GM12878 (cell line): Measurements from ENCODE around the gene RBM26. TPM values are rescaled to one million over a fixed set of nuclear protein-coding genes. Genes with fewer than 3 reads are reported as not detected.

Experiments used
- BCLAF1 ChIP-seq: fragments of 450-650 bp; IDR thresholded peaks from 2 replicates; pipeline ENCODE4 v1.6.1; 2017; ENCODE audit warnings: antibody characterized with exemption, mild to moderate bottlenecking, moderate library complexity
- CBX3 ChIP-seq: fragments of 200-600 bp; sonication (generic); IDR thresholded peaks from 2 replicates; pipeline ENCODE4 v1.6.1; 2016; ENCODE audit warnings: low read depth, borderline replicate concordance
- CHD4 ChIP-seq: fragments of 200-600 bp; sonication (generic); IDR thresholded peaks from 2 replicates; pipeline ENCODE4 v1.6.1; 2016; ENCODE audit warnings: mild to moderate bottlenecking
- E2F8 ChIP-seq: fragments of 450-650 bp; IDR thresholded peaks from 2 replicates; pipeline ENCODE4 v1.6.1; 2018; ENCODE audit warnings: mild to moderate bottlenecking, low read depth, moderate library complexity; ENCODE audit not compliant: partially characterized antibody
- ELK1 ChIP-seq: IDR thresholded peaks from 2 replicates; pipeline ENCODE4 v1.6.1; 2012; ENCODE audit warnings: low read depth, low read length, improper control_type of control experiment
- GABPA ChIP-seq: IDR thresholded peaks from 2 replicates; pipeline ENCODE4 v1.6.1; 2014; ENCODE audit warnings: antibody characterized with exemption, low read depth, mild to moderate bottlenecking, inconsistent platforms
- HCFC1 ChIP-seq: fragments of 150-350 bp; IDR thresholded peaks from 2 replicates; pipeline ENCODE4 v1.6.1; 2014; ENCODE audit warnings: low read length
- HSF1 ChIP-seq: fragments of 150-350 bp; IDR thresholded peaks from 2 replicates; pipeline ENCODE4 v1.6.1; 2014; ENCODE audit warnings: mild to moderate bottlenecking, low read depth, low read length
- IKZF1 ChIP-seq: fragments of 450-650 bp; conservative IDR thresholded peaks from 2 replicates; pipeline ENCODE4 v1.6.1; 2017; ENCODE audit warnings: antibody characterized with exemption, mild to moderate bottlenecking
- PML ChIP-seq: IDR thresholded peaks from 2 replicates; pipeline ENCODE4 v1.6.1; 2012; ENCODE audit warnings: low read length, inconsistent platforms
- POU2F2 ChIP-seq: IDR thresholded peaks from 3 replicates; pipeline ENCODE4 v1.6.1; 2011; ENCODE audit warnings: low read depth, mild to moderate bottlenecking, low read length, borderline replicate concordance
- RELB ChIP-seq: fragments of 450-650 bp; IDR thresholded peaks from 2 replicates; pipeline ENCODE4 v1.6.1; 2017; ENCODE audit warnings: low read depth, mild to moderate bottlenecking, moderate library complexity
- SP1 ChIP-seq: IDR thresholded peaks from one replicate; pipeline ENCODE4 v1.6.1; 2011; ENCODE audit warnings: low read depth, low read length
- TARDBP ChIP-seq: IDR thresholded peaks from 2 replicates; pipeline ENCODE4 v1.6.1; 2016; ENCODE audit warnings: borderline replicate concordance
- ZNF384 ChIP-seq: IDR thresholded peaks from 2 replicates; pipeline ENCODE4 v1.6.1; 2012; ENCODE audit warnings: low read depth, mild to moderate bottlenecking, low read length, improper control_type of control experiment, borderline replicate concordance
- ZNF687 ChIP-seq: fragments of 450-650 bp; IDR thresholded peaks from 2 replicates; pipeline ENCODE4 v1.6.1; 2017; ENCODE audit warnings: mild to moderate bottlenecking, moderate library complexity
- polyA plus RNA-seq, 11 experiments: library from polyadenylated mRNA; depleted of rRNA in 4 of 11; unstranded in 6 of 11; stranded (reverse) in 5 of 11; fragments of >200 nt; fragmentation: Nextera tagmentation in 4 of 11; fragmentation: Illumina TruSeq in 1 of 11; extraction: Ambion mirVana in 4 of 11; extraction: Trizol in 1 of 11; gene quantifications; 1 replicate in 1 of 11; 2 replicates in 10 of 11; pipeline versions ENCODE4 v1.2.1 to v1.2.3, GENCODE V29; 2011 to 2016; ENCODE audit warnings: inconsistent platforms in 2 of 11, missing spikeins in 2 of 11, low read depth in 1 of 11
- total RNA-seq, 4 experiments: library from RNA; depleted of rRNA in 3 of 4; stranded (reverse); fragments of >200 nt in 3 of 4; fragmentation: Illumina TruSeq in 1 of 4; extraction: Trizol in 1 of 4; gene quantifications; 2 replicates each; pipeline versions ENCODE4 v1.2.1 to v1.2.3, GENCODE V29; 2013 to 2021

The RBM26 gene
- total and polyA plus RNA-seq, 10 of the 15 experiments (the other 5 are each of a cell fraction or from before 2014, with no cell fraction given): 17.6 to 71.3 (median 38.9) TPM

- TF ChIP-seq ZNF384: no peak
- TF ChIP-seq CBX3: no peak
- no peak for TF ChIP-seq TARDBP
- 0 out of 3 replicates have a peak, but pooled peaks have one; percentile 14 for TF ChIP-seq POU2F2
- no peak for TF ChIP-seq SP1
- no peak for TF ChIP-seq ELK1
- TF ChIP-seq IKZF1: peak; percentile 63; the same call in 1 of the 2 replicates
- TF ChIP-seq CHD4: no peak
- 0 out of 2 replicates have a peak, but pooled peaks have one; percentile 57 for TF ChIP-seq PML
- TF ChIP-seq HCFC1: 0 out of 2 replicates have a peak, but pooled peaks have one; percentile 22
- peak; percentile 63; the same call in 1 of the 2 replicates for TF ChIP-seq RELB
- no peak for TF ChIP-seq ZNF687
- TF ChIP-seq E2F8: no peak
- TF ChIP-seq GABPA: no peak
- TF ChIP-seq BCLAF1: no peak
- TF ChIP-seq HSF1: no peak
Measured at GRCh38 chr13:79404985-79405384, 1.1 kb downstream of the RBM26 start (continued).
